Measurements from ENCODE around the gene PCDHA11.

DNA sequence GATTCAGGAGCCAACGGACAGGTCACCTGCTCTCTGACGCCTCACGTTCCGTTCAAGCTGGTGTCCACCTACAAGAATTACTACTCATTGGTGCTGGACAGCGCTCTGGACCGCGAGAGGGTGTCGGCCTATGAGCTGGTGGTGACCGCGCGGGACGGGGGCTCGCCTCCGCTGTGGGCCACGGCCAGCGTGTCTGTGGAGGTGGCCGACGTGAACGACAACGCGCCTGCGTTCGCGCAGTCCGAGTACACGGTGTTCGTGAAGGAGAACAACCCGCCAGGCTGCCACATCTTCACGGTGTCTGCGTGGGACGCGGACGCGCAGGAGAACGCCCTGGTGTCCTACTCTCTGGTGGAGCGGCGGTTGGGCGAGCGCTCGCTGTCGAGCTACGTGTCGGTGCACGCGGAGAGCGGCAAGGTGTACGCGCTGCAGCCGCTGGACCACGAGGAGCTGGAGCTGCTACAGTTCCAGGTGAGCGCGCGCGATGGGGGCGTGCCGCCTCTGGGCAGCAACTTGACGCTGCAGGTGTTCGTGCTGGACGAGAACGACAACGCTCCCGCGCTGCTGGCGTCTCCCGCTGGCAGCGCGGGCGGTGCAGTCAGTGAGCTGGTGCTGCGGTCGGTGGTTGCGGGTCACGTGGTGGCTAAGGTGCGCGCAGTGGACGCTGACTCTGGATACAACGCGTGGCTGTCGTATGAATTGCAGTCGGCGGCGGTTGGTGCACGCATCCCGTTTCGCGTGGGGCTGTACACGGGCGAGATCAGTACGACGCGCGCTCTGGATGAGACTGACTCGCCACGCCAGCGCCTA, 11.4 kb upstream of the PCDHA11 start:
- TF ChIP-seq, protein P1, sequence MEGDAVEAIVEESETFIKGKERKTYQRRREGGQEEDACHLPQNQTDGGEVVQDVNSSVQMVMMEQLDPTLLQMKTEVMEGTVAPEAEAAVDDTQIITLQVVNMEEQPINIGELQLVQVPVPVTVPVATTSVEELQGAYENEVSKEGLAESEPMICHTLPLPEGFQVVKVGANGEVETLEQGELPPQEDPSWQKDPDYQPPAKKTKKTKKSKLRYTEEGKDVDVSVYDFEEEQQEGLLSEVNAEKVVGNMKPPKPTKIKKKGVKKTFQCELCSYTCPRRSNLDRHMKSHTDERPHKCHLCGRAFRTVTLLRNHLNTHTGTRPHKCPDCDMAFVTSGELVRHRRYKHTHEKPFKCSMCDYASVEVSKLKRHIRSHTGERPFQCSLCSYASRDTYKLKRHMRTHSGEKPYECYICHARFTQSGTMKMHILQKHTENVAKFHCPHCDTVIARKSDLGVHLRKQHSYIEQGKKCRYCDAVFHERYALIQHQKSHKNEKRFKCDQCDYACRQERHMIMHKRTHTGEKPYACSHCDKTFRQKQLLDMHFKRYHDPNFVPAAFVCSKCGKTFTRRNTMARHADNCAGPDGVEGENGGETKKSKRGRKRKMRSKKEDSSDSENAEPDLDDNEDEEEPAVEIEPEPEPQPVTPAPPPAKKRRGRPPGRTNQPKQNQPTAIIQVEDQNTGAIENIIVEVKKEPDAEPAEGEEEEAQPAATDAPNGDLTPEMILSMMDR (IDR thresholded peaks at IDR 0.05) = no peak
- no peak for TF ChIP-seq POLR2A (IDR thresholded peaks at IDR 0.05)

Data from adrenal gland (tissue), 5 donors.